GM23338 (cell line): ENCODE results near the gene IGF1.

Experiments
- EZH2 ChIP-seq: fragments of 200-600 bp; sonication (generic); IDR thresholded peaks from one replicate; pipeline ENCODE4 v1.8.0; 2017; ENCODE audit warnings: antibody characterized with exemption, mild to moderate bottlenecking, low read depth; ENCODE audit not compliant: unreplicated experiment
- EZH2phosphoT487 ChIP-seq: fragments of 200-600 bp; sonication (generic); IDR thresholded peaks from one replicate; pipeline ENCODE4 v1.8.1; 2018; ENCODE audit warnings: antibody characterized with exemption; ENCODE audit not compliant: unreplicated experiment
- NANOG ChIP-seq: IDR thresholded peaks from 2 replicates; pipeline ENCODE4 v1.6.1; 2016; ENCODE audit warnings: antibody characterized with exemption, borderline replicate concordance
- TF ChIP-seq, protein P1 (sequence below), 2 experiments: fragments of 200-600 bp in 1 of 2; sonication (generic) in 1 of 2; conservative IDR thresholded peaks; 2 replicates each; pipeline versions ENCODE4 v1.5.1 to v1.6.1; 2016 to 2017; ENCODE audit warnings: antibody characterized with exemption in 2 of 2, low read depth in 2 of 2, mild to moderate bottlenecking in 2 of 2, moderate library complexity in 1 of 2
- TF ChIP-seq, protein P2 (sequence below): IDR thresholded peaks from 2 replicates; pipeline ENCODE4 v1.6.1; 2016; ENCODE audit warnings: antibody characterized with exemption

DNA sequence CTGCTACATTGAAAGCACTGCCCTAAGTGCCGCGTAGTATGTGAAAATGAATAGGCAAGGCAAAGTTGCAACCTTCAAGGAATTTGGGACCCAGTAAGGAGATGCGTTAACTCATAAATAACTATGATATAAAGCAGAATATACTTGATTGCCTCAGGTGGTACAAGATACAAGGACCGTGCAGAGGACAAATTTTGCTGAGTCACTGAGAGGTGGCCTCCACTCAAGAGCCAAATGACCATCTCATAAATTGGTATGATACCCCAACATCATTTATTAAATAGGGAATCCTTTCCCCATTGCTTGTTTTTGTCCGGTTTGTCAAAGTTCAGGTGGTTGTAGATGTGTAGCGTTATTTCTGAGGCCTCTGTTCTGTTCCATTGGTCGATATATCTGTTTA is 35.7 kb downstream of the IGF1 start:
- TF ChIP-seq EZH2 (no peak), NANOG (no peak), EZH2phosphoT487 (no peak)
- TF ChIP-seq, protein P1, sequence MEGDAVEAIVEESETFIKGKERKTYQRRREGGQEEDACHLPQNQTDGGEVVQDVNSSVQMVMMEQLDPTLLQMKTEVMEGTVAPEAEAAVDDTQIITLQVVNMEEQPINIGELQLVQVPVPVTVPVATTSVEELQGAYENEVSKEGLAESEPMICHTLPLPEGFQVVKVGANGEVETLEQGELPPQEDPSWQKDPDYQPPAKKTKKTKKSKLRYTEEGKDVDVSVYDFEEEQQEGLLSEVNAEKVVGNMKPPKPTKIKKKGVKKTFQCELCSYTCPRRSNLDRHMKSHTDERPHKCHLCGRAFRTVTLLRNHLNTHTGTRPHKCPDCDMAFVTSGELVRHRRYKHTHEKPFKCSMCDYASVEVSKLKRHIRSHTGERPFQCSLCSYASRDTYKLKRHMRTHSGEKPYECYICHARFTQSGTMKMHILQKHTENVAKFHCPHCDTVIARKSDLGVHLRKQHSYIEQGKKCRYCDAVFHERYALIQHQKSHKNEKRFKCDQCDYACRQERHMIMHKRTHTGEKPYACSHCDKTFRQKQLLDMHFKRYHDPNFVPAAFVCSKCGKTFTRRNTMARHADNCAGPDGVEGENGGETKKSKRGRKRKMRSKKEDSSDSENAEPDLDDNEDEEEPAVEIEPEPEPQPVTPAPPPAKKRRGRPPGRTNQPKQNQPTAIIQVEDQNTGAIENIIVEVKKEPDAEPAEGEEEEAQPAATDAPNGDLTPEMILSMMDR (conservative IDR thresholded peaks at IDR 0.05; ENCODE audit: low read depth in 2 of 2) = no peak
- TF ChIP-seq, protein P2, sequence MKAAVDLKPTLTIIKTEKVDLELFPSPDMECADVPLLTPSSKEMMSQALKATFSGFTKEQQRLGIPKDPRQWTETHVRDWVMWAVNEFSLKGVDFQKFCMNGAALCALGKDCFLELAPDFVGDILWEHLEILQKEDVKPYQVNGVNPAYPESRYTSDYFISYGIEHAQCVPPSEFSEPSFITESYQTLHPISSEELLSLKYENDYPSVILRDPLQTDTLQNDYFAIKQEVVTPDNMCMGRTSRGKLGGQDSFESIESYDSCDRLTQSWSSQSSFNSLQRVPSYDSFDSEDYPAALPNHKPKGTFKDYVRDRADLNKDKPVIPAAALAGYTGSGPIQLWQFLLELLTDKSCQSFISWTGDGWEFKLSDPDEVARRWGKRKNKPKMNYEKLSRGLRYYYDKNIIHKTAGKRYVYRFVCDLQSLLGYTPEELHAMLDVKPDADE = no peak
